ENCODE results near the gene GALT. TPM values are rescaled to one million over a fixed set of nuclear protein-coding genes. Genes with fewer than 3 reads are reported as not detected.

GALT gene
- total and polyA plus RNA-seq, 3 experiments from 2014 or later = 41.7 to 43.0 (median 42.8) TPM

GRCh38 chr9:34647651-34648050, 1.2 kb downstream of the GALT start:
- no peak for DNase-seq
- POLR2A ChIA-PET = interaction anchor here (0.6 to 3.3 kb wide), 3 partner anchors 11 to 17 kb away, joined by 3 to 66 read pairs (median 20); partner anchors contain the start of gene SIGMAR1
- H3K4me1 Mint-ChIP-seq = peaks cover 37 to 53% (median 46%) of the 10 kb centered on the region in 3 donors

DNA sequence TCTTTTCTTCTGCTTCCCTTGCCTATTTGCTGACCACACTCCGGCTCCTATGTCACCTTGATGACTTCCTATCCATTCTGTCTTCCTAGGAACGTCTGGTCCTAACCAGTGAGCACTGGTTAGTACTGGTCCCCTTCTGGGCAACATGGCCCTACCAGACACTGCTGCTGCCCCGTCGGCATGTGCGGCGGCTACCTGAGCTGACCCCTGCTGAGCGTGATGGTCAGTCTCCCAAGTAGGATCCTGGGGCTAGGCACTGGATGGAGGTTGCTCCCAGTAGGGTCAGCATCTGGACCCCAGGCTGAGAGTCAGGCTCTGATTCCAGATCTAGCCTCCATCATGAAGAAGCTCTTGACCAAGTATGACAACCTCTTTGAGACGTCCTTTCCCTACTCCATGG, 2.2 kb downstream of the GALT start:
- DNase-seq = no peak
- Mint-ChIP-seq H3K4me1 (peaks cover 43 to 62% (median 52%) of the 10 kb centered on the region in 3 donors), H3K36me3 (peaks cover 4 to 55% (median 6%) of the 10 kb centered on the region in 3 donors), H3K4me3 (peak overlapping the region in 5 of 7 donors; percentile 37 to 64 (median 59)), H3K27me3 (no peaks in the 10 kb centered on the region), H3K27ac (peak overlapping the region in 5 of 8 donors; percentile 37 to 92 (median 84)), H3K9me3 (no peaks in the 10 kb centered on the region)
- no peaks in the 10 kb centered on the region for H3K27me3 ChIP-seq (ENCODE audit: insufficient read depth, low read length, poor library complexity, severe bottlenecking)
- H3K27ac ChIP-seq (ENCODE audit: low read depth, low read length) = no peak overlapping the region
- H3K4me1 ChIP-seq (ENCODE audit: insufficient read depth, low read length) = peaks cover 39% of the 10 kb centered on the region
- CTCF ChIA-PET = interaction anchor here (0.8 to 8.6 kb wide), 5 partner anchors 12 to 54 kb away, joined by 3 to 141 read pairs (median 27); partner anchors contain the start of genes CCL27 and SIGMAR1
- POLR2A ChIA-PET = interaction anchor here (3.3 kb wide), 1 partner anchor 12 kb away, joined by 66 read pairs; the partner anchor contains the start of gene SIGMAR1
- H3K4me3 ChIP-seq (ENCODE audit: low read length) = no peak overlapping the region
- H3K36me3 ChIP-seq (ENCODE audit: insufficient read depth, low read length) = peaks cover 19% of the 10 kb centered on the region
- H3K9me3 ChIP-seq (ENCODE audit: low read length) = no peaks in the 10 kb centered on the region

More at GRCh38 chr9:34647651-34648050, 1.2 kb downstream of the GALT start:
- H3K27ac Mint-ChIP-seq = peak overlapping the region; percentile 72 to 93 (median 90)
- H3K36me3 Mint-ChIP-seq = peaks cover 4 to 55% (median 6%) of the 10 kb centered on the region in 3 donors
- H3K4me3 Mint-ChIP-seq = peak overlapping the region; percentile 90 to 97 (median 93)
- CTCF ChIA-PET = interaction anchor here (0.7 to 8.6 kb wide), 8 partner anchors 9 to 55 kb away, joined by 3 to 141 read pairs (median 16); partner anchors contain the start of genes CCL27 and SIGMAR1
- Histone ChIP-seq H3K9me3 (ENCODE audit: low read length) (no peaks in the 10 kb centered on the region), H3K27ac (ENCODE audit: low read depth, low read length) (peak overlapping the region; percentile 83), H3K4me3 (ENCODE audit: low read length) (peak overlapping the region; percentile 95), H3K4me1 (ENCODE audit: insufficient read depth, low read length) (peaks cover 34% of the 10 kb centered on the region), H3K27me3 (ENCODE audit: insufficient read depth, low read length, poor library complexity, severe bottlenecking) (no peaks in the 10 kb centered on the region), H3K36me3 (ENCODE audit: insufficient read depth, low read length) (peaks cover 19% of the 10 kb centered on the region)
- no peaks in the 10 kb centered on the region for H3K27me3 Mint-ChIP-seq
- no peaks in the 10 kb centered on the region for H3K9me3 Mint-ChIP-seq

GRCh38 chr9:34650816-34651215, 4.3 kb downstream of the GALT start:
- CTCF ChIA-PET = interaction anchor here (0.7 to 7.6 kb wide), 3 partner anchors 14 to 52 kb away, joined by 3 to 54 read pairs (median 3); a partner anchor contains a TSS
- H3K4me1 ChIP-seq (ENCODE audit: insufficient read depth, low read length) = peaks cover 39% of the 10 kb centered on the region
- no peaks in the 10 kb centered on the region for H3K9me3 ChIP-seq (ENCODE audit: low read length)
- Mint-ChIP-seq H3K9me3 (no peaks in the 10 kb centered on the region), H3K36me3 (peaks cover 4 to 55% (median 6%) of the 10 kb centered on the region in 3 donors), H3K27me3 (peaks cover 0 to 3% of the 10 kb centered on the region in 2 donors), H3K4me3 (no peak overlapping the region), H3K4me1 (peaks cover 44 to 67% (median 50%) of the 10 kb centered on the region in 3 donors), H3K27ac (peak overlapping the region in 2 of 8 donors; percentile 19 to 27)
- no peaks in the 10 kb centered on the region for H3K27me3 ChIP-seq (ENCODE audit: insufficient read depth, low read length, poor library complexity, severe bottlenecking)
- POLR2A ChIA-PET = interaction anchor here (1.3 kb wide), 1 partner anchor 31 kb away, joined by 3 read pairs; the partner anchor contains the start of gene DCTN3
- H3K27ac ChIP-seq (ENCODE audit: low read depth, low read length) = no peak overlapping the region
- H3K36me3 ChIP-seq (ENCODE audit: insufficient read depth, low read length) = peaks cover 19% of the 10 kb centered on the region
- H3K4me3 ChIP-seq (ENCODE audit: low read length) = no peak overlapping the region
- no peak for DNase-seq

GRCh38 chr9:34651321-34651720, 4.8 kb downstream of the GALT start:
- no peaks in the 10 kb centered on the region for H3K9me3 Mint-ChIP-seq
- no peaks in the 10 kb centered on the region for H3K27me3 ChIP-seq (ENCODE audit: insufficient read depth, low read length, poor library complexity, severe bottlenecking)
- no peak overlapping the region for H3K4me3 ChIP-seq (ENCODE audit: low read length)
- H3K4me1 ChIP-seq (ENCODE audit: insufficient read depth, low read length) = peaks cover 34% of the 10 kb centered on the region
- H3K4me3 Mint-ChIP-seq = no peak overlapping the region
- H3K27me3 Mint-ChIP-seq = peaks cover 0 to 3% of the 10 kb centered on the region in 2 donors
- no peak for DNase-seq
- H3K4me1 Mint-ChIP-seq = peaks cover 40 to 62% (median 45%) of the 10 kb centered on the region in 3 donors
- H3K36me3 Mint-ChIP-seq = peaks cover 4 to 55% (median 6%) of the 10 kb centered on the region in 3 donors
- peak overlapping the region in 3 of 8 donors; percentile 15 to 68 (median 61) for H3K27ac Mint-ChIP-seq
- H3K36me3 ChIP-seq (ENCODE audit: insufficient read depth, low read length) = peaks cover 19% of the 10 kb centered on the region
- ChIA-PET CTCF (interaction anchor here (1.7 to 7.6 kb wide), 2 partner anchors 14 to 38 kb away, joined by 3 to 54 read pairs; a partner anchor contains a TSS), POLR2A (interaction anchor here (1.3 kb wide), 1 partner anchor 31 kb away, joined by 3 read pairs; the partner anchor contains the start of gene DCTN3)
- H3K9me3 ChIP-seq (ENCODE audit: low read length) = no peaks in the 10 kb centered on the region
- H3K27ac ChIP-seq (ENCODE audit: low read depth, low read length) = peak overlapping the region; percentile 40

DNA sequence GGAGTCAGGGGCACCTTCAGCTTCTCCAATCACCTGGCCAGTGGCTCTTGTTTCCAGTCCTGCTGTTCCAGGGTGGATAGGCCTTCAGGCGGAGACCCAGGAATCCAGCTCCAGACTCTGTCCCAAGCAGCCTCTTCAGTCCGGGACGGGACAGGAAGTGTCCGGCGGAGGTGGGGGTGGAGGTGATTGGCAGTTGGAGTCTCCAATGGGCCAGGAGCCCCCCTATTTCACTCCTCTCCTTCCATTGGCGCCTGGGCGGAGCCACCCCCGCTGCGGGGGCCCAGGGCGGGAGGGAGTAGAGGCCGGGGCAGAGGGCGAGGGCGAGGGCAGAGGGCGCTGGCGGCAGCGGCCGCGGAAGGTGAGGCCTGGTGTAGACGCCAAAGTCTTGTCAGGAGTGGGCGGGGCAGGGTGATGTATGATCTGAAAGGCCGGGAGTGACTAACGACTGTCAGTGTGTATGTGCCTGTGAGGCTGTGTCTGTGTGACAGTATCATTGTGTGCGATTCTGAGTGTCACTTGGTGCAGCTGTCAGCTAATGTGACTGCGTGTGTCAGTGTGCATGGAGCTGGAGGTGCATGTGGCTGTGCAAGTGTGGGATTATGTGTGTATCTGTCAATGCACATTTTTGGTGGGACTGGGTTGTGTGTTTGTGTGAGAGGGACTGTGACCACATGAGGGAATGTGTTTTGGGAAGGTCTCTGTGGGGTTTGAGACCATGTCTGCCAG, 5.6 kb downstream of the GALT start, which contains the start of gene IL11RA:
Gene IL11RA (plus strand): TSS at position 310 of the 726 bp plus-strand sequence. CDS start 3,033 bp downstream, outside the sequence.
- peaks cover 32% of the 10 kb centered on the region for H3K4me1 ChIP-seq (ENCODE audit: insufficient read depth, low read length)
- no peak for DNase-seq
- H3K27ac Mint-ChIP-seq = peak within 1 kb of the TSS; percentile 0 to 89 (median 62)
- H3K4me3 ChIP-seq (ENCODE audit: low read length) = no peak within 1 kb of the TSS
- H3K4me1 Mint-ChIP-seq = peaks cover 36 to 55% (median 41%) of the 10 kb centered on the region in 3 donors
- peaks cover 19% of the 10 kb centered on the region for H3K36me3 ChIP-seq (ENCODE audit: insufficient read depth, low read length)
- peak within 1 kb of the TSS; percentile 40 for H3K27ac ChIP-seq (ENCODE audit: low read depth, low read length)
- H3K27me3 ChIP-seq (ENCODE audit: insufficient read depth, low read length, poor library complexity, severe bottlenecking) = no peaks in the 10 kb centered on the region
- peaks cover 4 to 48% (median 6%) of the 10 kb centered on the region in 3 donors for H3K36me3 Mint-ChIP-seq
- no peaks in the 10 kb centered on the region for H3K9me3 Mint-ChIP-seq
- no peaks in the 10 kb centered on the region for H3K9me3 ChIP-seq (ENCODE audit: low read length)
- H3K4me3 Mint-ChIP-seq = peak within 1 kb of the TSS in 2 of 7 donors; percentile 3 to 58
- ChIA-PET POLR2A (interaction anchor here (1.1 kb wide), 1 partner anchor 15 kb away, joined by 3 read pairs; the partner anchor contains the start of gene SIGMAR1), CTCF (interaction anchor here (1.7 to 7.6 kb wide), 2 partner anchors 13 to 39 kb away, joined by 3 to 54 read pairs; a partner anchor contains a TSS)
- peaks cover 0 to 3% of the 10 kb centered on the region in 2 donors for H3K27me3 Mint-ChIP-seq

DNA sequence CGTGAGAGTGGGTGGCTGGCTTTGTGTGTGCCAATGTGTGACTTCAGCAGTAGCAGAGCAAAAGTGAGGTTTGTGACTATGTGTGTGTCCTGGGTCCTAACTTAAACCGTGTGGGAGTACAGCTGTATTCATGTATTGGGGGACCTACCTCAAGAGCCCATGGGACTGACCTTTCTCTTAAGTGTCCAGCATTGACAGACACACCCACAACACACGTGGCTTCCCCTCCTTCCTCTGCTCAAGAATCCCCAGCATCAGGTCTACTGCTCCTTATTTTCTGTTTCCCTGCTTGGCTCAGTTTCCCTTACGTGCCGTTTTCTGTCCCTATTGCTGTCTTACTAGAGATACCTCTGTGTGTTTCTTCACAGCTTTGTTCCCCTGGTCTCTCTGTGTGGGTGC, 6.1 kb downstream of the GALT start:
- no peaks in the 10 kb centered on the region for H3K9me3 Mint-ChIP-seq
- H3K27me3 Mint-ChIP-seq = peaks cover 0 to 3% of the 10 kb centered on the region in 2 donors
- Histone ChIP-seq H3K9me3 (ENCODE audit: low read length) (no peaks in the 10 kb centered on the region), H3K27me3 (ENCODE audit: insufficient read depth, low read length, poor library complexity, severe bottlenecking) (no peaks in the 10 kb centered on the region), H3K4me3 (ENCODE audit: low read length) (no peak overlapping the region), H3K4me1 (ENCODE audit: insufficient read depth, low read length) (peaks cover 27% of the 10 kb centered on the region), H3K27ac (ENCODE audit: low read depth, low read length) (peak overlapping the region; percentile 13), H3K36me3 (ENCODE audit: insufficient read depth, low read length) (peaks cover 19% of the 10 kb centered on the region)
- ChIA-PET CTCF (interaction anchor here (1.1 to 7.6 kb wide), 2 partner anchors 12 to 14 kb away, joined by 3 to 54 read pairs; a partner anchor contains a TSS), POLR2A (interaction anchor here (1.1 kb wide), 1 partner anchor 15 kb away, joined by 3 read pairs; the partner anchor contains the start of gene SIGMAR1)
- peaks cover 4 to 43% (median 6%) of the 10 kb centered on the region in 3 donors for H3K36me3 Mint-ChIP-seq
- peaks cover 30 to 50% (median 35%) of the 10 kb centered on the region in 3 donors for H3K4me1 Mint-ChIP-seq
- DNase-seq = no peak
- H3K4me3 Mint-ChIP-seq = no peak overlapping the region
- H3K27ac Mint-ChIP-seq = peak overlapping the region; percentile 0 to 89 (median 54)

DNA sequence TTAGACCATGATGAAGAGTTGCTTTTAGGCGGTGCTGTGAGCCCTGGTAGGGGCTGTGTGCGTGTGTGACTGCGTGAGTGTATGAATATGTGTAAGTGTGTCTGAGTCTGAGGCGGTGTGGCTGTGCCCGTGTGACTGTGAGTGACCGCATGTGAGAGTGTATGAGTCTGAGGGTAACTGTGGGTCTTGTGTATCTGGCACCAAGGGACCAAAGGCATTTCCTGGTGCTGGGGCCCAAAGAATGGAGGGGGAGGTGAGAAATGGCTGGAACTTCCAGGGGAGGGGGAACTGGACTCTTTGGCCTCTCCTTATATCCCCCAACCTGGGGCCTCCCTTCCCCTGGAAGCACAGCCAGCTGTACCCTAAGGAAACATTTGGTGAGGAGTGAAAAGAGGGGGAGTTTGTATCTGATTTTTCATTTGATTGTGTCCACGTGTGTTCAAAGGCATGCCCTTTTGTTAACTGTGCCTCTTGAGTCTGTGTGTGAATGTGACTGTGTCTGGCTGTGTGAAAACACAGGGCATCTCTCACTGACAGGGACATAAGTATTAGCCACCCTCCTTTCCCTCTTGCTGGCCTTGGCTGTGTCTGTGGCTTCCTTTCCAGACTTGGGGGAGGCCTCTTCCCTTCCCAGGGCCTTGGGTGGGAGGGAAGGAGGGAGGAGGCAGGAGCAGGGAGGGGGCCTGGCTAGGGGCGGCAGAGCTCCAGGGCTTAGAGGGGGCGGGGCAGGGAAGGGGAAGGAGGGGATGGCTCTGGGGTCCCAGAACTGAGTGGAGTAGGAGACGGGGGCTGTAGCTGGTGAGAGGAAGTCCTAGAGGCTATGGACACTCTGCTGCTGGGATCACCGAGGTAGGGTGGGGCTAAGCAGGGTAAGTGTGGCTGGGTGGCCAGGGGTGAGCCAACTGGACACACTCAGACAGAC, 6.9 kb downstream of the GALT start:
- Mint-ChIP-seq H3K9me3 (no peaks in the 10 kb centered on the region), H3K4me3 (no peak overlapping the region), H3K27me3 (peaks cover 0 to 3% of the 10 kb centered on the region in 2 donors), H3K4me1 (peaks cover 22 to 42% (median 27%) of the 10 kb centered on the region in 3 donors), H3K27ac (peak overlapping the region in 6 of 8 donors; percentile 11 to 69 (median 46)), H3K36me3 (peaks cover 1 to 34% (median 3%) of the 10 kb centered on the region in 3 donors)
- Histone ChIP-seq H3K36me3 (ENCODE audit: insufficient read depth, low read length) (peaks cover 16% of the 10 kb centered on the region), H3K9me3 (ENCODE audit: low read length) (no peaks in the 10 kb centered on the region), H3K27me3 (ENCODE audit: insufficient read depth, low read length, poor library complexity, severe bottlenecking) (no peaks in the 10 kb centered on the region), H3K27ac (ENCODE audit: low read depth, low read length) (no peak overlapping the region), H3K4me3 (ENCODE audit: low read length) (no peak overlapping the region), H3K4me1 (ENCODE audit: insufficient read depth, low read length) (peaks cover 19% of the 10 kb centered on the region)
- POLR2A ChIA-PET = no interaction called here
- DNase-seq = no peak
- CTCF ChIA-PET = interaction anchor here (0.6 to 7.6 kb wide), 3 partner anchors 12 to 28 kb away, joined by 3 to 54 read pairs (median 3); a partner anchor contains a TSS

All from CD8-positive, alpha-beta memory T cell (primary cell).